Psoas muscle (tissue), 8 donors: ENCODE results near the gene SPECC1L. TPM values are rescaled to one million over a fixed set of nuclear protein-coding genes. Genes with fewer than 3 reads are reported as not detected.
"Not testable (repeated sequence)": the region's sequence is repeated elsewhere in the genome, so short reads cannot be mapped to it uniquely, and the experiment has no call there.

ENCODE experiments used
- ATAC-seq, 4 donors: fragments of 200-7000 bp; cut with Tn5 transposase; one replicate each; pipeline ENCODE4 v1.9.1; 2020; ENCODE audit warnings: moderate library complexity in 3 of 4, mild to moderate bottlenecking in 2 of 4
- DNase-seq, 2 donors: peaks; one replicate each; pipeline ENCODE4 v3.0.0-alpha.2; 2020
- H3K27ac ChIP-seq: fragments of 200-600 bp; one replicate; pipeline ENCODE4 v1.8.0; 2022
- H3K27me3 ChIP-seq, 3 donors: fragments of 200-600 bp in 1 of 3; one replicate each; pipeline versions ENCODE4 v1.6.1 to v1.8.0; 2013 to 2022; ENCODE audit warnings: low read length in 2 of 3, mild to moderate bottlenecking in 2 of 3, moderate library complexity in 1 of 3; ENCODE audit not compliant: insufficient read depth in 3 of 3
- H3K36me3 ChIP-seq, 2 donors: fragments of 200-600 bp in 1 of 2; one replicate each; pipeline versions ENCODE4 v1.6.1 to v1.8.0; 2013 to 2022; ENCODE audit warnings: low read depth in 1 of 2, mild to moderate bottlenecking in 1 of 2, moderate library complexity in 1 of 2; ENCODE audit not compliant: insufficient read depth in 1 of 2
- H3K4me1 ChIP-seq: fragments of 200-600 bp; one replicate; pipeline ENCODE4 v1.8.0; 2022
- H3K4me3 ChIP-seq: fragments of 200-600 bp; one replicate; pipeline ENCODE4 v1.8.0; 2022; ENCODE audit warnings: mild to moderate bottlenecking
- H3K9me3 ChIP-seq: fragments of 200-600 bp; one replicate; pipeline ENCODE4 v1.8.0; 2022
- WGBS, 3 donors: extraction: QIAGEN DNeasy Blood & Tissue Kit; methylation state at CpG; one replicate each; pipeline versions ENCODE4 v1.1.6 to v1.1.7; 2013; 5-methylcytosine and 5-hydroxymethylcytosine counted together
- intact Hi-C, 2 donors: fragments of 100-400 bp; cut with DNase I; formaldehyde crosslinking; loops; one replicate each; pipeline versions ENCODE4 v1.11.0 to v1.14.2; 2022
- polyA plus RNA-seq, 3 donors: library from polyadenylated mRNA; stranded (reverse); fragments of 200-250 nt; gene quantifications; one replicate each; pipeline ENCODE4 v1.2.3, GENCODE V29; 2013
- total RNA-seq, 4 donors: library from RNA; stranded (reverse); fragmentation: NEBNext Ultra II Directional in 2 of 4; extraction: Animal tissue kit (Norgen Biotek cat#: 25700) in 2 of 4; gene quantifications; one replicate each; pipeline versions ENCODE4 v1.2.1 to v1.2.4, GENCODE V29; 2021 to 2023
- TF ChIP-seq, protein P1 (sequence below): fragments of 200-600 bp; IDR thresholded peaks from one replicate; pipeline ENCODE4 v1.8.0; 2022; ENCODE audit warnings: antibody characterized with exemption
- donor health status: healthy with polysubstance abuse.
- donor health status: DM: no; HTN: no; CAD: no; lungs with moderate emphysema.
- donor health status: Bipolar disorder and iron deficiency.
- donor health status: healthy.
- donor health status: DM: yes; HTN: yes; CAD: no.
- donor health status: DM: no; HTN: no; CAD: no.
- donor health status: DM: no; HTN: no; CAD: no.
- donor health status: DM: yes; HTN: yes; CAD: no.

SPECC1L gene
- total and polyA plus RNA-seq, 7 donors = 6.8 to 29.9 (median 23.6) TPM

DNA sequence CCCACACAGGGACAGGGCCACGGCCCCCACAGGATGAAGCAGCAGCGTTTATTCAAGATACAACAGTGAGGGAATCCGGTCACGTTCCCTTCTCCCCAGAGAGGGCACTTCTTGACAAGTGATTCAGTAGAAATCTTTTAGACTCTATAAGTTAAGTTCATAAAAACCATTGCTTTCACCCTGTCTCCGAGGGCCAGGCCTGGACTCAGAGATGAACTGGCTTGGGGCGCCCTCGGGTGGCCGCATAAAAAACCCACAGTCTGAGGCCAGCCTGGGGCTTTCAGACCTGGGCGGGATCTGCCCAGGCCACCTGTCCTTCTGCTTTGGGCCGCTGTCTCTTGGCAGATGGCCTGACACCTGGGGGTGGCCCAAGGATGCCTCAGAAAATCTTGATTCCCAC lies 11.2 kb upstream of the SPECC1L start:
- H3K27me3 ChIP-seq, H3K4me1 ChIP-seq, ATAC-seq, intact Hi-C loops, H3K9me3 ChIP-seq, H3K27ac ChIP-seq, H3K36me3 ChIP-seq, H3K4me3 ChIP-seq: not testable (repeated sequence)
- TF ChIP-seq, protein P1, sequence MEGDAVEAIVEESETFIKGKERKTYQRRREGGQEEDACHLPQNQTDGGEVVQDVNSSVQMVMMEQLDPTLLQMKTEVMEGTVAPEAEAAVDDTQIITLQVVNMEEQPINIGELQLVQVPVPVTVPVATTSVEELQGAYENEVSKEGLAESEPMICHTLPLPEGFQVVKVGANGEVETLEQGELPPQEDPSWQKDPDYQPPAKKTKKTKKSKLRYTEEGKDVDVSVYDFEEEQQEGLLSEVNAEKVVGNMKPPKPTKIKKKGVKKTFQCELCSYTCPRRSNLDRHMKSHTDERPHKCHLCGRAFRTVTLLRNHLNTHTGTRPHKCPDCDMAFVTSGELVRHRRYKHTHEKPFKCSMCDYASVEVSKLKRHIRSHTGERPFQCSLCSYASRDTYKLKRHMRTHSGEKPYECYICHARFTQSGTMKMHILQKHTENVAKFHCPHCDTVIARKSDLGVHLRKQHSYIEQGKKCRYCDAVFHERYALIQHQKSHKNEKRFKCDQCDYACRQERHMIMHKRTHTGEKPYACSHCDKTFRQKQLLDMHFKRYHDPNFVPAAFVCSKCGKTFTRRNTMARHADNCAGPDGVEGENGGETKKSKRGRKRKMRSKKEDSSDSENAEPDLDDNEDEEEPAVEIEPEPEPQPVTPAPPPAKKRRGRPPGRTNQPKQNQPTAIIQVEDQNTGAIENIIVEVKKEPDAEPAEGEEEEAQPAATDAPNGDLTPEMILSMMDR = peak; percentile 25
- 10 to 14% (median 12%) methylated on average over 6 to 8 of the region's 10 CpGs for WGBS, 3 donors
- DNase-seq = peak; percentile 78 to 82

DNA sequence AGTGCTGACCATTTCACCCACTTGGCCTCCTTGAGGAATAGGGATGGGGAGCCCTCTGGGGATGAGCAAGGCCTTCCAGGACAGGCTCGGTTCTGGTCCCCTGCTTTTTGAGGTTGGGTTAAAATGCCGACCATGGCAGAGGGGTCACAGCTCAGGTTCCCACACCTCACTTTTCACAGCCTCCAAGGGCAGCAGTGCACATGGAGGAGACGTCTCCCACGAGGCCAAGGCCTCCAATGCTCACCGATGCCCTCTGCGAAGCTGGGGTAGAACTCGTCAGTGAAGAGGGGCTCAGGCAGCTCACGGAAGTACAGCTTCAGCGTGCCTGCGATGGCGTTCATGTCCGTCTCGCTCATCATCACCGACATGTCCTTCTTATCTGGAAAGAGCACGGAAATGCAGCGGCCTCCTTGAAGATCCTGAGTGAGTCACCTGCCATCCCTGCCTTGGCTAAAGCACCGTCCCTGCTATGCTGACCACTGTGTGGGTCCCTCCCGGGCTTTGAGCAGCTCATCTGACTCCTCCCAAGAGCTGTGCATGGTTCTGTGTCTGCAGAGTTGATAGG lies 8.4 kb upstream of the SPECC1L start:
- WGBS, 3 donors = 91 to 95% (median 94%) methylated on average over 18 of the region's 18 CpGs
- H3K27ac ChIP-seq, DNase-seq, H3K9me3 ChIP-seq, H3K4me1 ChIP-seq, H3K27me3 ChIP-seq, H3K36me3 ChIP-seq, H3K4me3 ChIP-seq, ATAC-seq, intact Hi-C loops: not testable (repeated sequence)

DNA sequence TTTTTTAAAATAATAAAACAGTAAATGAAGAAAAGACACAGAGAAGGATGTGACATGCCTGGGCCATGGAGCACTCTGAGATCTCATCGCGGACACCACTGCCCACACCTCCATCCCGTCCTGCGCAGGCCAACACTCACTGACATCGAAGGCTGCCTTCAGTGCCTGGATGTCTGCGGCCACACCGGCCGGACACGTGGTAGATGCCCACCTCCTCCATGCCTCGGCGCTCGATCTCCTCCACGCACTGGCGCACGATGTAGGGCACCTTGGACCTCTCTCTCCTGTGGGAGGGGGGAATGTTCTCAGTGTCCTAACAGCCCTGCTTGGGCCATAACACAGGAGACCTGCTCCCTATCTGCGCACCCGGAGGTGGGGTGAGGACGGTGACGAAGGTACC lies 7.2 kb upstream of the SPECC1L start:
- H3K27ac ChIP-seq, DNase-seq, ATAC-seq, intact Hi-C loops, H3K9me3 ChIP-seq, H3K4me1 ChIP-seq, H3K36me3 ChIP-seq, H3K4me3 ChIP-seq, H3K27me3 ChIP-seq: not testable (repeated sequence)
- 94 to 96% (median 95%) methylated on average over 13 to 19 of the region's 19 CpGs for WGBS, 3 donors

DNA sequence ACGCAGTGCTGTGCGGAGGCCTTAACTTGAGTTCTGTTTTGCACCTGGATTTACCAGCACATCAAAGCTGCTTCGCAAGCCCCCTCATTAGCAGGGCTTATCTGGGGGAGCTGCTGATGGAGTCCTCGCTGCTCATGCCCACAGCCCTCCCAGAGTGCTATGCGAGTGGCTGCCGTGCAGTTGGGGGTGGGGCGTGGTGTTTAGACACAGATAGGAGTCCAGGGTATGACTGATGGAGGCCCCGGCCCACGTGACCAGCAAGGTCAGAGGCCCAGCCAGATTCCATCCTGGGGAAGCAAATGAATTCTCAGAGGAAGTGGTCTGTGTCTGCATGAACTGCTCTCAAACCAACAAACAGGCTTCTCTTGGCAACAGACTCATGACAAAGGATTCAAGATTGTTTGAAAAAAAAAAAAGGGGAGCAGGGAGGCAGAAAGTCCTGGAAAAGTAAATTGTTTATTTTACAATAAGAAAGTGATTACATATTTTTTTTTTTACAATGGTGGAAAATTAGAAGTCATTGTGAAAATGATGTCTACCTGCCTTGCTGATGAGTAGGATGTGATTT lies 6.2 kb upstream of the SPECC1L start:
- intact Hi-C loops, ATAC-seq: not testable (repeated sequence)
- 81 to 88% (median 85%) methylated on average over 2 to 3 of the region's 9 CpGs for WGBS, 3 donors

DNA sequence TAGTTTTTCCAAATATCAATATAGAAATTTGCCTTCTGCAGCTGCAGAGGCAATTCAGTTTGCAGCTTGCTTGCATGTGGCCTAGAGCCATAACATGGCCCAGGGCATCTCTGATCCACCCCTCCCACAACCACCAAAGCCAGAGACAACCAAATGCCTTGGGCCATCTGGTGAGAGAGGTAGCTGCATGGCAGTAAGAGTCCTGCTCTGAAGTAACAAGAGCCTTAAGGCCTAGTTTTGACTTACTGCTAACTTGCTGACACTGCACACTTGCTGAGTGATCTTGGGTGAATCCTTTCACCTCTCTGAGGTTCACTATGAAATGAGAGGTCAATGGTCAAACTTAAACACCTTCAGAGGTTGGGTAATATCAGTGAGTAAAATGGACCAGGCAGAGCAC lies 4.9 kb upstream of the SPECC1L start:
- H3K27ac ChIP-seq = no peak overlapping the region
- H3K4me1 ChIP-seq = no peaks in the 10 kb centered on the region
- TF ChIP-seq, protein P1 = no peak
- no peak for ATAC-seq
- no peaks in the 10 kb centered on the region for H3K36me3 ChIP-seq
- H3K9me3 ChIP-seq = no peaks in the 10 kb centered on the region
- intact Hi-C loops = no loop called here
- DNase-seq = no peak
- H3K4me3 ChIP-seq = no peak overlapping the region
- H3K27me3 ChIP-seq = no peaks in the 10 kb centered on the region

More for the DNA sequence above, 6.2 kb upstream of the SPECC1L start:
- H3K4me1 ChIP-seq, H3K9me3 ChIP-seq, H3K4me3 ChIP-seq, DNase-seq, H3K27me3 ChIP-seq, H3K27ac ChIP-seq, H3K36me3 ChIP-seq: not testable (repeated sequence)

DNA sequence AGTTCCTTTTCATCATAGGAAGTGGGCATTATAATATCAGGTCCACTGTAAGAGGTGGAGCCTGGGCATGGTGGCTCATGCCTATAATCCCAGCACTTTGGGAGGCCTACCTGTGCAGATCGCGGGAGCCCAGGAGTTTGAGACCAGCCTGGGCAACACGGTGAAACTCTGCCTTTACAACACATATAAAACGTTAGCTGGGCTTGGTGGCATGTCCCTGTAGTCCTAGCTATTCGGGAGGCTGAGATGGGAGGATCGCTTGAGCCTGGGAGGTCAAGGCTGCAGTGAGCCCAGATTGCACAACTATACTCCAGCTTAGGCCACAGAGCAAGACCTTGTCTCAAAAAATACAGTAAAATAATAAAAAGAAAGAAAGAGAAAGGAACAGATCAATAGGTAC lies 4.1 kb upstream of the SPECC1L start:
- H3K27ac ChIP-seq, H3K9me3 ChIP-seq, H3K4me1 ChIP-seq, H3K27me3 ChIP-seq, H3K36me3 ChIP-seq, ATAC-seq, H3K4me3 ChIP-seq, DNase-seq, intact Hi-C loops: not testable (repeated sequence)
- 89 to 92% (median 91%) methylated on average over 6 of the region's 6 CpGs for WGBS, 3 donors
